Subcutaneous abdominal adipose tissue (tissue), 5 donors: ENCODE data around the gene MAPK12.

Source experiments
- H3K27ac ChIP-seq: one replicate; pipeline ENCODE4 v1.7.0; 2013; ENCODE audit warnings: low read depth, mild to moderate bottlenecking, inconsistent platforms, low read length, moderate library complexity
- H3K27me3 ChIP-seq, 5 donors: one replicate each; pipeline ENCODE4 v1.7.0; 2013; ENCODE audit warnings: low read length in 5 of 5, inconsistent platforms in 1 of 5; ENCODE audit not compliant: control insufficient read depth in 5 of 5, insufficient read depth in 4 of 5
- H3K36me3 ChIP-seq, 5 donors: one replicate each; pipeline ENCODE4 v1.7.0; 2013; ENCODE audit warnings: low read length in 5 of 5; ENCODE audit not compliant: control insufficient read depth in 5 of 5, insufficient read depth in 5 of 5
- H3K4me1 ChIP-seq, 5 donors: one replicate each; pipeline ENCODE4 v1.7.0; 2013; ENCODE audit warnings: low read length in 5 of 5, mild to moderate bottlenecking in 3 of 5, moderate library complexity in 1 of 5; ENCODE audit not compliant: control insufficient read depth in 5 of 5, insufficient read depth in 5 of 5
- H3K4me3 ChIP-seq, 5 donors: one replicate each; pipeline ENCODE4 v1.7.0; 2013; ENCODE audit warnings: low read length in 5 of 5, low read depth in 1 of 5
- H3K9ac ChIP-seq, 5 donors: one replicate each; pipeline ENCODE4 v1.7.0; 2013; ENCODE audit warnings: low read length in 5 of 5, mild to moderate bottlenecking in 4 of 5, moderate library complexity in 3 of 5
- H3K9me3 ChIP-seq, 5 donors: one replicate each; pipeline ENCODE4 v1.7.0; 2013; ENCODE audit warnings: low read length in 5 of 5; ENCODE audit not compliant: control insufficient read depth in 5 of 5
- donor health status: healthy.
- donor health status: healthy.
- donor health status: healthy.
- donor health status: healthy.
- donor health status: healthy.

The MAPK12 gene

GRCh38 chr22:50216055-50216683 lies 45.3 kb downstream of the MAPK12 start:
- Histone ChIP-seq H3K9me3 (no peaks in the 10 kb centered on the region), H3K27me3 (no peaks in the 10 kb centered on the region), H3K36me3 (peaks cover 4 to 91% (median 78%) of the 10 kb centered on the region in 5 donors), H3K9ac (no peak overlapping the region), H3K27ac (no peak overlapping the region), H3K4me1 (peaks cover 0 to 12% (median 10%) of the 10 kb centered on the region in 5 donors), H3K4me3 (no peak overlapping the region)

- no peak overlapping the region for H3K27ac ChIP-seq
- no peak overlapping the region for H3K9ac ChIP-seq
- no peaks in the 10 kb centered on the region for H3K27me3 ChIP-seq
- H3K36me3 ChIP-seq, result peaks cover 4 to 91% (median 78%) of the 10 kb centered on the region in 5 donors
- no peak overlapping the region for H3K4me3 ChIP-seq
- no peaks in the 10 kb centered on the region for H3K9me3 ChIP-seq
- peaks cover 0 to 12% (median 10%) of the 10 kb centered on the region in 5 donors for H3K4me1 ChIP-seq
Observed at GRCh38 chr22:50215297-50216054, 46.0 kb downstream of the MAPK12 start.

GRCh38 chr22:50213263-50213662 lies 48.2 kb downstream of the MAPK12 start:
- Histone ChIP-seq H3K27ac (no peak overlapping the region), H3K9me3 (no peaks in the 10 kb centered on the region), H3K4me1 (peaks cover 0 to 12% (median 7%) of the 10 kb centered on the region in 5 donors), H3K9ac (no peak overlapping the region), H3K27me3 (no peaks in the 10 kb centered on the region), H3K4me3 (no peak overlapping the region), H3K36me3 (peaks cover 4 to 88% (median 76%) of the 10 kb centered on the region in 5 donors)

- no peak overlapping the region for H3K27ac ChIP-seq
- H3K4me1 ChIP-seq, result peaks cover 0 to 29% (median 23%) of the 10 kb centered on the region in 5 donors
- no peak overlapping the region for H3K9ac ChIP-seq
- H3K4me3 ChIP-seq, result no peak overlapping the region
- no peaks in the 10 kb centered on the region for H3K9me3 ChIP-seq
- H3K27me3 ChIP-seq, result no peaks in the 10 kb centered on the region
- peaks cover 4 to 87% (median 69%) of the 10 kb centered on the region in 5 donors for H3K36me3 ChIP-seq
Observed at GRCh38 chr22:50211147-50211546, 50.3 kb downstream of the MAPK12 start.

- Histone ChIP-seq H3K9me3 (no peaks in the 10 kb centered on the region), H3K36me3 (peaks cover 4 to 86% (median 66%) of the 10 kb centered on the region in 5 donors)
Observed at GRCh38 chr22:50210378-50211139, 50.9 kb downstream of the MAPK12 start.

GRCh38 chr22:50209893-50210292 lies 51.6 kb downstream of the MAPK12 start:
- H3K27me3 ChIP-seq, result no peaks in the 10 kb centered on the region
- no peaks in the 10 kb centered on the region for H3K9me3 ChIP-seq
- H3K4me1 ChIP-seq, result peaks cover 0 to 36% (median 25%) of the 10 kb centered on the region in 5 donors
- H3K27ac ChIP-seq, result no peak overlapping the region
- H3K9ac ChIP-seq, result no peak overlapping the region
- no peak overlapping the region for H3K4me3 ChIP-seq
- H3K36me3 ChIP-seq, result peaks cover 4 to 80% (median 61%) of the 10 kb centered on the region in 5 donors

More at GRCh38 chr22:50210378-50211139, 50.9 kb downstream of the MAPK12 start:
- Histone ChIP-seq H3K27ac (no peak overlapping the region), H3K4me1 (peaks cover 0 to 35% (median 25%) of the 10 kb centered on the region in 5 donors), H3K9ac (no peak overlapping the region), H3K4me3 (no peak overlapping the region), H3K27me3 (no peaks in the 10 kb centered on the region)

GRCh38 chr22:50208939-50209892 lies 52.3 kb downstream of the MAPK12 start:
- peaks cover 0 to 39% (median 25%) of the 10 kb centered on the region in 5 donors for H3K4me1 ChIP-seq

GRCh38 chr22:50208430-50208938 lies 53.0 kb downstream of the MAPK12 start:
- no peaks in the 10 kb centered on the region for H3K27me3 ChIP-seq
- H3K27ac ChIP-seq, result no peak overlapping the region
- H3K4me3 ChIP-seq, result no peak overlapping the region
- H3K36me3 ChIP-seq, result peaks cover 7 to 69% (median 56%) of the 10 kb centered on the region in 5 donors
- no peaks in the 10 kb centered on the region for H3K9me3 ChIP-seq
- no peak overlapping the region for H3K9ac ChIP-seq
- peaks cover 0 to 39% (median 25%) of the 10 kb centered on the region in 5 donors for H3K4me1 ChIP-seq

More at GRCh38 chr22:50208939-50209892, 52.3 kb downstream of the MAPK12 start:
- Histone ChIP-seq H3K9ac (no peak overlapping the region), H3K36me3 (peaks cover 4 to 75% (median 58%) of the 10 kb centered on the region in 5 donors), H3K9me3 (no peaks in the 10 kb centered on the region), H3K4me3 (no peak overlapping the region), H3K27me3 (no peaks in the 10 kb centered on the region), H3K27ac (no peak overlapping the region)
